Measurements from ENCODE around the gene ICE2.

ICE2 gene

DNA sequence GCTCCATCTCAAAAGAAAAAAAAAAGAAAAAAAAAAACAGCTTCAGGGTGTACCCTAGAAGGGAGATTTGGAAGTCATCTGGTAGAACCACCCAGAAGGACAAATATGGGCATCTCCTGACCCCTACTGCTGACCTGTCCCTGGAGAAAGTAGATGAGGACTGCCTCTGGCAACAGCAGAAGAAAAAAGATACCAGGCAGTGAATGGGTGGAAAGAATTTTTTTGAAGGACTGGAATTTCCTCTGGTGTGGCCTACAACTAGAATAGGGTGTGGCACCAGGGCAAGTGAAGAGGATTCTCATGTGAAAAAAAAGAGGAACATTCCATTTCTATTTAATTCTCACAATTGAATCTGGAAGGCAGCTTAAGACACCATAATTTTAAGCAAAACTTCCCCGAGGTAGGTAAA is 84.2 kb downstream of the ICE2 start:
- Histone ChIP-seq H3K9me3 (ENCODE audit: insufficient read depth, low read length) (no peaks in the 10 kb centered on the region), H3K27ac (ENCODE audit: low read depth, low read length) (no peak overlapping the region), H3K9me2 (replicated peaks; ENCODE audit: insufficient read depth, low read length) (no peaks in the 10 kb centered on the region), H3K36me3 (ENCODE audit: low read length) (no peaks in the 10 kb centered on the region), H3K4me2 (ENCODE audit: low read depth, low read length, poor library complexity, severe bottlenecking) (no peak overlapping the region), H3K79me2 (ENCODE audit: insufficient read depth, low read length) (no peaks in the 10 kb centered on the region), H3F3A (ENCODE audit: insufficient read depth) (no peaks in the 10 kb centered on the region), H2AFZ (ENCODE audit: low read depth, low read length, severe bottlenecking) (no peak overlapping the region), H3K27me3 (ENCODE audit: low read length) (no peaks in the 10 kb centered on the region), H4K20me1 (ENCODE audit: low read depth, low read length) (no peaks in the 10 kb centered on the region), H3K4me3 (ENCODE audit: insufficient read depth, low read length, poor library complexity, severe bottlenecking) (no peak overlapping the region), H3K9ac (ENCODE audit: low read length) (no peak overlapping the region)
- TF ChIP-seq EZH2phosphoT487 (conservative IDR thresholded peaks at IDR 0.05; ENCODE audit: low read length): no peak
- TF ChIP-seq, protein P1, sequence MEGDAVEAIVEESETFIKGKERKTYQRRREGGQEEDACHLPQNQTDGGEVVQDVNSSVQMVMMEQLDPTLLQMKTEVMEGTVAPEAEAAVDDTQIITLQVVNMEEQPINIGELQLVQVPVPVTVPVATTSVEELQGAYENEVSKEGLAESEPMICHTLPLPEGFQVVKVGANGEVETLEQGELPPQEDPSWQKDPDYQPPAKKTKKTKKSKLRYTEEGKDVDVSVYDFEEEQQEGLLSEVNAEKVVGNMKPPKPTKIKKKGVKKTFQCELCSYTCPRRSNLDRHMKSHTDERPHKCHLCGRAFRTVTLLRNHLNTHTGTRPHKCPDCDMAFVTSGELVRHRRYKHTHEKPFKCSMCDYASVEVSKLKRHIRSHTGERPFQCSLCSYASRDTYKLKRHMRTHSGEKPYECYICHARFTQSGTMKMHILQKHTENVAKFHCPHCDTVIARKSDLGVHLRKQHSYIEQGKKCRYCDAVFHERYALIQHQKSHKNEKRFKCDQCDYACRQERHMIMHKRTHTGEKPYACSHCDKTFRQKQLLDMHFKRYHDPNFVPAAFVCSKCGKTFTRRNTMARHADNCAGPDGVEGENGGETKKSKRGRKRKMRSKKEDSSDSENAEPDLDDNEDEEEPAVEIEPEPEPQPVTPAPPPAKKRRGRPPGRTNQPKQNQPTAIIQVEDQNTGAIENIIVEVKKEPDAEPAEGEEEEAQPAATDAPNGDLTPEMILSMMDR (IDR thresholded peaks at IDR 0.05; ENCODE audit: insufficient read depth, low read length, poor library complexity, severe bottlenecking): no peak

DNA sequence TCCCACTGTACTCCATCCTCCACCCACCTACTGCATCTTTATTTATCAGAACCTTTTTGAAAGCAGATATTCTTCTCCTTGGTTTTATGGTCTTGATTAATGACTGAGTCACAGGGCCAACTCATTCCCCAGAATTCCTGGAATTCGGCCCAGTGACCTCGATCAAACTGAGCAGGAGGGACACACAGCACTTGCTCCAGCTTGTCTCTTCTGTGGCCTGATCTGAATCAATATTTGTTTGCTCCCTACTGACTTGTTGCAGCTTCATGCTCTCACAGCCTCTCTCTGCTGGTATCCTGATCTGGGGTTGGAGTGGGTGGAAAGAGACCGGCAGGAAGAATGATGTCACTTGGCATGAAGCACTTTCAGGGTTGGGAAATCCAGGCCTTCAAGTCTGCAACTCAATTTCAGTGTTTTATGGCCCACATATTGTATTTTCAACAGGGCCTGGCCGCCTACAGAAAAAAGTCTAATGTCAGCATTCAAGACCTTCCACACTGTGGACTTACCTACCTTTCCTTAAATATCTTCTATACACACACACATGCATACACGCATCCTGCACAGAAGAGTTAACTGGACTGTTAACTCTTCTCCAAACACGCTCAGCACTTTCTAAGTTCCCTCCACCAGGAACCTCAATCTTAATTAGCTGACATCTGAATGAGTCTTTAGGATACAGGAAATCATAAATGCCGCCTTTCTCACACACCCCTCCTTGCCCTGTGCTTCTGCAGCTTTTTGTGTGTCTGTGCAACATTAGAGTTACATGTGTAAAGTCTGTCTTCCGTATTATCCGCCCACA is 85.8 kb downstream of the ICE2 start:
- no peaks in the 10 kb centered on the region for H3K79me2 ChIP-seq (ENCODE audit: insufficient read depth, low read length)
- no peaks in the 10 kb centered on the region for H4K20me1 ChIP-seq (ENCODE audit: low read depth, low read length)
- no peaks in the 10 kb centered on the region for H3K27me3 ChIP-seq (ENCODE audit: low read length)
- no peak overlapping the region for H3K9ac ChIP-seq (ENCODE audit: low read length)
- H3K4me2 ChIP-seq (ENCODE audit: low read depth, low read length, poor library complexity, severe bottlenecking): no peak overlapping the region
- no peaks in the 10 kb centered on the region for H3K9me2 ChIP-seq (replicated peaks; ENCODE audit: insufficient read depth, low read length)
- H3K36me3 ChIP-seq (ENCODE audit: low read length): no peaks in the 10 kb centered on the region
- H2AFZ ChIP-seq (ENCODE audit: low read depth, low read length, severe bottlenecking): no peak overlapping the region
- no peaks in the 10 kb centered on the region for H3K9me3 ChIP-seq (ENCODE audit: insufficient read depth, low read length)
- H3K4me3 ChIP-seq (ENCODE audit: insufficient read depth, low read length, poor library complexity, severe bottlenecking): no peak overlapping the region
- H3K27ac ChIP-seq (ENCODE audit: low read depth, low read length): no peak overlapping the region
- TF ChIP-seq, protein P1 (IDR thresholded peaks at IDR 0.05; ENCODE audit: insufficient read depth, low read length, poor library complexity, severe bottlenecking): no peak
- TF ChIP-seq EZH2phosphoT487 (conservative IDR thresholded peaks at IDR 0.05; ENCODE audit: low read length): no peak
- H3F3A ChIP-seq (ENCODE audit: insufficient read depth): no peaks in the 10 kb centered on the region

DNA sequence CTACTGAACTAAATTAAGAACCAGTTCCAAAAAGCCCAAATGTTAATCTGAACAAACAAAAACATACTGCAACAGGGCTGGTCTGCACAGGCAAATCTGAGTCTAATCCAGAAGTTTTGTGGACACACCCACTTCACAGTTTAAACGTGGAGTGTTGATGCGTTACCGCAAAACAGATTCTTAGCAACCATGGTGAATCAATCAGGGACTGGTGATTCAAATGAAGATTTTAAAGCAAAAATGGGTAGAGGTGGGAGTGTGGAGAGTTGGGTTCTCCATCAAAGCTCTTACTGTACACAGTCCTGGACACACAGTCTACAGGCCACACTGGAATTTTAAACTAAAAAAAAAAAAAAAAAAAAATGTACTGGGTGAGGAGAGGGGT is 86.3 kb downstream of the ICE2 start:
- Histone ChIP-seq H2AFZ (ENCODE audit: low read depth, low read length, severe bottlenecking) (no peak overlapping the region), H3K9ac (ENCODE audit: low read length) (no peak overlapping the region), H3K79me2 (ENCODE audit: insufficient read depth, low read length) (no peaks in the 10 kb centered on the region), H3K9me3 (ENCODE audit: insufficient read depth, low read length) (no peaks in the 10 kb centered on the region), H3F3A (ENCODE audit: insufficient read depth) (no peaks in the 10 kb centered on the region), H3K36me3 (ENCODE audit: low read length) (no peaks in the 10 kb centered on the region), H3K27ac (ENCODE audit: low read depth, low read length) (no peak overlapping the region), H4K20me1 (ENCODE audit: low read depth, low read length) (no peaks in the 10 kb centered on the region), H3K27me3 (ENCODE audit: low read length) (no peaks in the 10 kb centered on the region), H3K9me2 (replicated peaks; ENCODE audit: insufficient read depth, low read length) (no peaks in the 10 kb centered on the region), H3K4me3 (ENCODE audit: insufficient read depth, low read length, poor library complexity, severe bottlenecking) (no peak overlapping the region), H3K4me2 (ENCODE audit: low read depth, low read length, poor library complexity, severe bottlenecking) (no peak overlapping the region)
- TF ChIP-seq, protein P1 (IDR thresholded peaks at IDR 0.05; ENCODE audit: insufficient read depth, low read length, poor library complexity, severe bottlenecking): no peak

All from SU-DHL-6 (cell line).